CMK (cell line): Measurements from ENCODE around the gene THBS3.
A peak's percentile ranks its signal among the peaks of the same experiment; 100 is the strongest.
"Not testable (repeated sequence)": the region's sequence is repeated elsewhere in the genome, so short reads cannot be mapped to it uniquely, and the experiment has no call there.

Experiments used
- DNase-seq: peaks from one replicate; pipeline ENCODE4 v3.0.0-alpha.2; 2010; ENCODE audit warnings: low read depth

The THBS3 gene

DNA sequence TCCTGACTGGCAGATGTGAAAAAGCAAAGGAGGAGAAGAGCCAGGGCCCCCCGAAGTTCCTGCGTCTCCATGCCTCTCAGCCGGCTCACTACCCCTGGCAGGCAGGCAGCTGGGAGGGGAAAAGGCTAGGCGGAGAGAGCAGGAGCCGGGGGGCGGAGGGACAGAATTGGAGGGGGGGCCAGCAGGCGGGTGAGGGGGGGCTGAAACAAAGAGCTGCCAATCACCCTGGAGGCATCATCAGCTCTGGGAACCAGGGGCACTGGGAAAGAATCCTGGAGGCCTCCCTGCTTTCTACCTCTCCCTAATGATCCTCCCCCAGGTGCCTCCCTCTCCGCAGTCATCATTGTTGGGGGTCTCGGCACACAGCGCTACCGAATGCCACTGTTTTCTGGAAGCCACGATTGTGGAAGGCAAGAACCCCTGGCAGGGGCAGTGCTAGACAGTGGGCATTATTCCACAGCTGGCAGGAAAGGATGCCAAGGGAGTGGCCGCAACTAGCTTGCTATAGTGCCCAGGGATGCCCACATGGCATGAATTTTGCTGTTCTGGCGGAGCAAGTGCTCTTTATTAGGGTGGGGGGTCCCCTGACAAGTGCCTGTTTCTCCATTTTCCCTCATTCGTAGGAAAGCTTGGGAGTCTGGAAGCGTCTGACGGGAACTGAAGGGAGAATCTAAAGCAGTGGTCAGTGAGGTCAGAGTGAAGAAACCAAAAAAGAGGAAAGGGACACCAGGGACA is at the start of gene THBS3:
Gene THBS3, minus strand, starts transcription at position 92 of the 735 bp plus-strand sequence. Its CDS starts 21 bp downstream, at position 71.
- no peak for DNase-seq

DNA sequence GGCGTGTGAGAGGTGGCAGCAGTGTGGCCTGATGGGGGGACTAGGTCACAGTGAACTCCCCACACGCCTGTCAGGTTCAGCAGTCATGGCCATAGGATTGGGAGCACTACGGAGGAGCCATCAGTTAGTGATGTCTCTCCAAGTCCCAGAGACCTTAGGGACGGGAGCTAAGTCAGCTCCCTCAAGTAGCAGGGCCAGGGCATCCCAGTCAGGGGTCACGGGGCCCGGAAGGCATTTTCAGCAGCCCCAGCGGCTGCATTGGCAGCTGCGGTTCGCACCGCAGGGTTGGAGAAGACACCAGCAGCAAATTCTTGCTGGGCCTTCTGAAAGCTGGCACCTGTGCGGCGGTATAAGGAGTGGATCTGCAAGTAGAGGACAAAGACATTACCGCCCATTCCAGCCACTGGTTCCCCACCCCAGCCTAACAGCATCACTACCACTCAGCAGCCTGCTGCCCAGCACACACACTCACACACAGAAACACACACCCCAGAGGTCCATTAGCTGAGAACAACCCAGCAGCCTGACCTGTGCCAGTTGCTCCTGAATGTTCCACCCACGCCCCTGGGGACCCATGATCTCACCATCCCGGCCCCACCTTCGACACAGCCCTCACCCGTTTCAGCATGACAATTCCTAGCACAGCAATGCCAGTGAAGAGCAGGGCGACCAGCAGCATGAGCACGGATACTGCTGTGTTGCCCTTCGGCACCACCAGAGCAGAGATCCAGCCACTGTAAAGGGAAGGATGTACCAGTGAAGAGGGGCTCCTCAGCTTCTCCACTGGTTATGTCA is 48.6 kb upstream of the THBS3 start:
- DNase-seq = no peak

DNA sequence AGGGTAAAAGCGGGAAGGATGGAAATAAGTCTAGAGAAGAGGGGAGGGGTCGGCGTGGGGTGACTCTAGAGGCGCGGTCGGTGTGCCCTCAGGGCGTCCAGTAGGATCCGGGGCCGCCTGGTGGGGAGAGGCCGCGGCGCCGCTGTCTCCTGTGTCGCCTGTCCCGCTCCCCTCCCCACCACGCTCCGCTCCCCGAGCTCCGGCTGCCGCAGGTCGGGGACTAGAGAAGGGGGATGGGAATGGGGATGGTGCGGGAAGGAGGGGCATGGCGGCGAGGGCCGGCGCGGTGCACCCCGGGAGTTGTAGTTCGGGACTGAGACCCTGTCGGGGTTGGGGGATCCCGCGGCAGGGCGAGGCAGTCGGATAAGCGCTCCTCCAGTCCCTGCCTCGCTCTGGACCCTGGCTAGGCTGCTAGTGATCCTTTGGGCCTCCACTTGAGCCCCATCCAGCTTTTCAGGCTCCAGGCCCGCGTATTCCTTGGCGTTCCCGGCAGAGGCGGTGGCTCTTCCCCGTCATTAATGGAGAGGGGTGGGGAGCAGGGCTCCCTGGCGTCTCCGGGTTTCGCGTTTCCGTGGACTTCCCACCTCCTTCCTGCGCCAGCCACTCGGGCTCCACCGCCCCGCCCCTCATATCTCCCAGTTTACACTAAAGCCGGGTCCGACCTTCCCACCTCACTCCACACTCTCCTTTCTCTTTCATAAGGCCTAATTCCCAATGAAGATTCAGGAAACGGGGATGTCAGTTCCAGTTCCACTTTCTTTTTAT is 47.7 kb upstream of the THBS3 start, which contains the start of gene ENTREP3:
Gene ENTREP3, minus strand, starts transcription at position 241 of the 765 bp plus-strand sequence. CDS start 606 bp downstream, outside the sequence.
- DNase-seq = peak; percentile 70

DNA sequence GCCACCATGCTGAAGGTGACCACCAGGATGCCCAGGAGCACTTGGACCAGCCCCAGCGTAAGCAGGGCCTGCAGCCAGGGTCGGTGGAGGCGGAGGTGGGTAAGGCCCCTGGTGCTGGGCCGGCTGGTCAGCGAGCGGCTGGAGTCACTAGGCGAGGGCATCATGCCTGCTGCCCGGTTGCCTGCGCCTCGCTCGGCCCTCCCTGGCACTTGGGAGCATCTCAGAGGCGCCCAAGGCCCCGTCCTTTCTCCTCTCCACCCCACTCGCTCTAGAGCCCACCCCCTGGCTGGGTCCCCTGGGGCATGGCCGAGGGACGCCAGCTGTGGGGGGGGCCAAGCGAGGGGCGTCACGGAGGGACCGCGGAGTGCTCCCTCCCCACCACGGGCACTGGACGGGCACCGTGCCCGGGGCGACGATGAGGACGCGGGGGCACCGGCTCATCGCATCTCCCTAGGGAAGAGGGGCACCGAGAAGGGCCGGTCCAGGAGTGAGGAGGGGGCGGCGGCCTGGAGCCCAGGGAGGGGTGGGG is 47.1 kb upstream of the THBS3 start:
- DNase-seq = no peak

DNA sequence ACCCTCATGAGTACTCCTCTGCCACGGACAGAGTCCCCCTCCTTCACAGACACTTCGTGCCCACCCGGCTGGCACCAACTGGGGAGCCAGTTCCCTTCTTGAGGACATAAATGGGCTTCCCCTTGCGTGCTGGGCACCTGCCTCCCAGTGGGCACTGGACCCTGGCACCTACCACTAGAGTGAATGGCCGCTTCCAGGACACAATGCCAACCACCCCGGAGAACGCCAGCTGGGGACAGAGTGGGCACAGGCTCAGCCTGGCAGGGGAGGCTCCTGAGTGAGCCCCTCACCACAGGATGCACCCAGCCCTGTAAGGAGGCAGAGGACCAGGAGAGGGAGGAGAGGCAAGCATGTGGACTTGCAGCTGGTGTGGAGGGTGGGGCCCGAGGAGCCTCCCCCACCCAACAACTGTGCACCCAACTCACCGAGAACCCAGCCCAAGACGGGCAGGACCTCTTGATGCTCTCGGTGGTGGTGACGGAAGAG is 46.6 kb upstream of the THBS3 start:
- DNase-seq = no peak

DNA sequence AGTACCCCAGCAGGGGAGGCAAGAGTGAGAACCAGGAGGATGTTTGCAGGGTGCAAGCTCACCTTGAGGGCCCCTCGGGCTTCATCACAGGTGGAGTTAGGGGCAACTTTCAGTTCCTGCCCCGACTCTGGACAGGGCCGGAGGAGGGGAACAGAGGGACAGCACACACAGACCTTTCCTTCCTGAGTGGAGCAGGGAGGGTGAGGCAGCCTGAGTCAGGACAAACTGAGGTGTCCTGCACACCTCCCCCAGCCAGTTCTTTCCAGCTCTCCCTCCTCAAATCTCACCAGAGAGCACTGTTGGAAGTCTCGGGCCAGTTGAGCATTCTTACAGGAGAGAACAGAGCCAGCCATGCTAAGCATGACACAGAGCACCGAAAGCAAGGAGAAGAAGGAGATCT is 46.1 kb upstream of the THBS3 start:
- no peak for DNase-seq

DNA sequence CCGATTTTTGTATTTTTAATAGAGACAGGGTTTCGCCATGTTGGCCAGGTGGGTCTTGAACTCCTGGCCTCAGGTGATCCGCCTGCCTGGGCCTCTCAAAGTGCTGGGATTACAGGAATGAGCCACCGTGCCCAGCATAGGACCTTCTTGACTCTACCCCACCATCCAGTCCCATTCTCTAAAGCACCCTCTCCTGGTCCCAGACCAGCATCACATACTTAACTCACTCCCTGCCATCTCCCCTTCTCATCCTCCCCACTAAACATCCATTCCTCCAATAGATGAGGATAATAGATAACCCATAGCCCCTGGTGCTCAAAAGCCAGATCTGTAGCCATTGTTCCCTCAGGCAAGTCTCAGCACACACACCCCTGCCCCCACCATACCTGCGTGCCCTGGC is 45.5 kb upstream of the THBS3 start:
- DNase-seq = no peak

DNA sequence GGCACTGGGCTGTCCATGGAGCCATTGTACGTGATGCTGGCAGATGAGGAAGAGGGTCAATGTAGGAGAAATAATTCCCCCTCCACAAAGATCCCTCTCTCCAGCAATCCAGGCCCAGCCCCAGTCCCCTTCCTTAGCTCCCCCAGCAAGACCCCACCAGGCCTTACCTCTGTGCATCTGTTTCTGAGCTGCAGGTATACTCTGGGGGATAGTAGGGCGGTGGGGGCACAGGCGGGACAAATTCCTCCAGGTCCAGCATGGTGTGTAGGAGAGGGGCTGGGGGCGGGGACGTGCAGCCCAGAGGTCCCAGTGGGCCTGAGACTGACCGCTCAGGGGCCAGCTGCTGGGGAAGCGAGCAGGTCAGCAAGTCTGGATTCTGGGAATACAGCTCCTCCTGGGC is 43.9 kb upstream of the THBS3 start:
- DNase-seq = no peak

DNA sequence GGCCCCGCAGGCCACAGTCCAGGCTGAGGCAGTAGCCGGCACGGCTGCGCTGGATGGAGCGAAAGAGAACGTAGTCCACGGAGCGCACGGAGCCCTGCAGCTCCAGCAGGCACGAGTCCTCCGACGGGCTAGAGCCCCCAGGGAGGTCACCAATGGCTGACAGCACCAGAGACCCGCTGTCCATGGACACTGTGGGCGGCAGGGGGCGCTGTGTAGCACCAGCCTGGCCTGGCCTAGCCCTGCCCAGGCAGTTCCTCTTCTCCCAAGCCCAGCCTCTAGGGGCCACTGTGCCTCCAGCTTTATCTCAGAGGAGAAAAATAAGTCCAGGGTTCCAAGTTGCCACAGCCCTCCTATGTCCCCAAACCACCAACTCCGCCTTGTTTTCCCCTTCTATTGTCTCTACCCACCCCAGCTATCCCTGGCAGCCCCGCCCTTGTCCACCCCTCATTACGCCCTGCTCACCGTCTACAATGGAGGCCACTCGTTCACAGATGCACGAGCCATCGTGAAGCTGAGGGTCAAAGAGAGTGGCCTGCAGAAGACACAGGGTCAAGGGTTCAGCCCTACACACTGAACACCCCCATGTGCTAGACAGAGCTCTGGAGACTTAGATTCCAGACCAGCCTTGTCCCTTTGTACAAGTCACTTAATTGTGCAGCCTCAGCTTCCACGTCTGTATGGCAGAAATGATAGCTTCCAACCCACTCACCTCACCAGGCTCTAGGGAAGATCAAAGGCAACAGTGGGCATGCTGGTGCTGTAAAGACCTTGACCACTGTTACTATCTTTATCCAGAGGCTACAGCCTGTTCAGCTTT is 43.1 kb upstream of the THBS3 start:
- DNase-seq = peak; percentile 89

DNA sequence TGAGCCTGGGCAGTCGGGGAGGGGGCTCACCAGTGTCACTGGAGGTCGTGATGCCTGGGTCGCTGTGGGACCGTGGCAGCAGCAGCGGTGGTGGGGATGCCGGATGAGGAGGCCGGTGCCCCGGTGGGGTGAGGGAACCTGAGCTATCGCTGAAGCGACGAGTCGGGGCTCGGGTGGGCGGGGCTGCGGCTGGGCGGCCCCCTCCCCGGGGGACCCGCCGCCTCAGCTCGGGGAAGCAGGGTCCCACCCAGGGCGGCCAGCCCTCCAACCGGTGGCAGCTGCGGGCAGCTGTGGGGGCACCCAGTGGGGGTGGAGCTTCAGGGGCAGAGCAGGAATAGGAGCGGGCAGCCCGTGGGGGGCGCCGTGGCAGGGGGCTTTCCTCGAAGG is 42.5 kb upstream of the THBS3 start:
- DNase-seq = peak; percentile 79

DNA sequence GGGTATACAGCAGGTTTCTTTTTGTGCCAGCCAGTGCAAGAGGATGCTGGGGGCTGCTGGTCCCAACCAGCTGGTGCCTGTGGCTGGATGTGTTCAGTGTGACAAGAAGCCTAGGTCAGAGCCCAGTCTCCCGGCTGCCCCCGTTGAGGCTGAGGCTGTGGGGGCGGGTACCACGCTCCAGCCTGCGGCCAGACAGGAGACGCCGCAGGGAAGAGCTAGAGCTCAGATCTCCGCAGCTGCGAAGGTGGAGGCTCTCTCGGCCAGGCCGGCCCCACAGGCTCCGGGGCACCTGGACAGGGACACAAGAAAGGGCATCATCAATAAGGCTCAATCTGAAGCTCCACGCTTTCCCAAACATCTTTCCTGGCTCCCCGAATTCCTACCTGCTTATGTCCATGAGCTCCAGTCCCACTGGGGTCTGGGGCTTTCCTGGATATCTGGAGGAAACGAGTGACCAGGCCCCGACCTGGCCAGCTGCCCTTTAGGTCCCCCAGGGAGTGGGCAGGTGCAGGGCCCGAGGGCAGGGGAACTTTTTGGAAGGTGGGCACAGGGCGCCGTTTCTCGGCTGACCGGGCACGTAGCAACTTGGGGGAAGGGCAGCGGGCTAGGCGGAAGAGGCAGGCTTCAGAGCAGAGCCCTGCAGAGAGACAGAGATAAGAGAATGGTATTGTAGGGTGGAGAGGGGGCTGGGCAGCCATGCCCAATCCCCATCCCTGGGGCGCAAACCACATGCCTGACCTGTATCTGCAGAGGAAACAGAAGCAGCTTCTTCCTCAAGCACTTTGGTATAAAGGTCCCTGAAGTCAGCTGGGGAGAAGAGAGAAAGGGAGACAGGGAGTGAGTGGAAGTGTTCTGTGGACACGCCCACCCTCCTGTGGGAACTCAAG is 40.2 kb upstream of the THBS3 start:
- peak; percentile 84 for DNase-seq

DNA sequence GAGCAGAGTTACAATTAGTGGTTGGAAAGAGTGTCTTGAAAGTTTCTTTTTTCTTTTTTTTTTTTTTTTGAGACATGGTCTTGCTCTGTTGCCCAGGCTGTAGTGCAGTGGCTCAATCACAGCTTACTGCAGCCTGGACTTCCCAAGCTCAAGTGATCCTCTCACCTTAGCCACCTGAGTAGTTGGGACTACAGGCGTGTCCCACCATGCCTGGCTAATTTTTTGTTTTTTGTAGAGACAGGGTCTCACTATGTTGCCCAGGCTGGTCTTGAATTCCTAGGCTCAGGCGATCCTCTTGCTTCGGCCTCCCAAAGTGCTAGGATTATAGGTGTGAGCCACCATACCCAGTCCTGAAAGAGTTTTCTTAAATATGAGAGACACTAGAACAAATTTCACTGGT is 39.1 kb upstream of the THBS3 start:
- DNase-seq = not testable (repeated sequence)

DNA sequence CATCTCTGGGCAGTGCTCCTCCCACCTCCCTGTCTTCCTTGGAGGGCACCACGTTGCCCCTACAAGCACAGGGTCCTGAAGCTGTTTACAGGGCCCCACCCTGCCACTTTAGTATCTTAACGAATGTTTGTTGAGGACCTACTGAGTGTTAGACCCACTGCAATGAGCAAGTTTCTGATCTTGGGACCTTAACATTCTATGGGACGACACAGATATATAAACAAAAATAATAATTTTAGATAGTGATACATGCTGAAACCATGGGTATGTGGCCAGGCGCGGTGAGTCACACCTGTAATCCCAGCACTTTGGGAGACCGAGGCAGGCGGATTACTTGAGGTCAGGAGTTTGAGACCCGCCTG is 37.4 kb upstream of the THBS3 start:
- no peak for DNase-seq

DNA sequence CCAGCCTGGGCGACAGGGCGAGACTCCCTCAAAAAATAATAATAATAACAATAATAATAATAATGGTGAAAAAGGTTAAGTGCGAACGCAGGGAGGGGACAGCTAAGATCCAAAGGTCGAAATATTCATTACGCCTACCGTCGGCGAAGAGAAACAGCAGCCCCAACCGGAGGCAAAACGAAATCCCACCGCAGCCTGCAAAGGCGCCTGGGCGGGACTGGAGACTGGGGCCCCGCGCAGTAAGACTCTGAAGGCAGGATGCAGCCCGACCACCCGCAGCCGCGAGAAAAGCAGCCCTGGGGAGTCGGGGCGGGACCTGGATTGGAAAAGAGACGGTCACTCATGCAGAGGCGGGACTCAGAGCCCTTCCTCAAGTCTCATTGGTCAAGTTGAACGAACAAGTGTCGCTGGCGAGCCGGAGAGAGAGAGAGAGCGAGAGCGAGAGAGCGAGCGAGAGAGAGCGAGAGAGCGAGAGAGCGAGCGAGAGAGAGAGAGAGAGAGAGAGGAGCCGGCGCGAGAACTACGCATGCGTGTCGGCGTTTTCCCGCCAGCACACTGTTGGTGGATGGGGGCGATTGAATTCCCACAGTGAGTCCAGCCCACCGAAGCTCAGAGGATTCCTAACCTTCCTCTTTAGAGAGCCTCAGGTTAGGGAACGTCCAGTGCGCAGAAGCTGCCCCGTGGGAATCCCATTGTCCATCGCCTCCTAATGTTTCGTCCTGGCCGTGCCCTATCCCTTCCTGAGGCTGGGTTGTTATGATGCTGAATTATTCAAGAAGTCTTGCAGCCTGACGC is 36.9 kb upstream of the THBS3 start:
- DNase-seq = peak; percentile 99

DNA sequence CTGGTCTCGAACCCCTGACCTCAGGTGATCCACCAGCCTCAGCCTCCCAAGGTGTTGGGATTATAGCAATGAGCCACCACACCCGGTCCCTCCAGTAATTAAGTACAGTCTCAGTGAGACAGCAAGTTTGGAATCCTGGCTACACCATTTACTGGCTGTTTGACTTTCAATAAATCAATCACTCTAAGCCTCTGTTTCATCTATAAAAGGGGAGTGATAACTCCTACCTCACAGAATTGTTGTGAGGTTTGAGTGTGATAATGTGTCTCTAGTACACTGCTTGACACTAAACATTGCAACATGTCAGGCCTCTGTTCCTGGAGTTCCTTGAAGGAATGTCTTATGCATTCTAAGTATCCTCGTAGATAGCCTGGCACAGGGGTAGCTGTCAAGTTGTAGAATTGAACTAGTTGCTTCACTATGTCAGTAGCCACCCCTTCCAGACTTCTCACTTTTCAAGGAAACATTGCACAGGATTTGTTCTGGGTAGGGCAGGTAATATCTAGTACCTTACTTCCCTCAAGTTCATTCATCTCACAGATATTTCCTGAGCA is 35.2 kb upstream of the THBS3 start:
- no peak for DNase-seq

DNA sequence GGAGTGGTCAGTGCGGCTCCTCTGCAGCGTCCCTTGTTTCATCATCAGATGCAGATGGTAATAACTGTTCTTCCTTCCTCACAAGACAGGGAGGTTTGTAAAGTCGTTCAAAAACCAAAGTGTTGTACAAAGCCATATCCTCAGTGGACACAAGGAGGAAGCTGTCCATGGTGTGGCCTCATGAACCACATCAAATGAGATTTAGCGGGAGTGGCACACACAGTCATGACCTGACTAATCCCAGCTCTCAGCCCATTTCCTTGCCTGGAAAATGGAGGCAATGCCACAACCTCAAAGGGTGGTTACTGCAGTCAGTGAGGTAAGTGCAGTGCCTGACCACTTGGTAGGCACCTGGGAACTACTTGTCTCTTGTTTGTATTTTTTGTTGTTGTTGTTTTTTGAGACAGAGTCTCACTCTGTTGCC is 34.2 kb upstream of the THBS3 start:
- DNase-seq = no peak

DNA sequence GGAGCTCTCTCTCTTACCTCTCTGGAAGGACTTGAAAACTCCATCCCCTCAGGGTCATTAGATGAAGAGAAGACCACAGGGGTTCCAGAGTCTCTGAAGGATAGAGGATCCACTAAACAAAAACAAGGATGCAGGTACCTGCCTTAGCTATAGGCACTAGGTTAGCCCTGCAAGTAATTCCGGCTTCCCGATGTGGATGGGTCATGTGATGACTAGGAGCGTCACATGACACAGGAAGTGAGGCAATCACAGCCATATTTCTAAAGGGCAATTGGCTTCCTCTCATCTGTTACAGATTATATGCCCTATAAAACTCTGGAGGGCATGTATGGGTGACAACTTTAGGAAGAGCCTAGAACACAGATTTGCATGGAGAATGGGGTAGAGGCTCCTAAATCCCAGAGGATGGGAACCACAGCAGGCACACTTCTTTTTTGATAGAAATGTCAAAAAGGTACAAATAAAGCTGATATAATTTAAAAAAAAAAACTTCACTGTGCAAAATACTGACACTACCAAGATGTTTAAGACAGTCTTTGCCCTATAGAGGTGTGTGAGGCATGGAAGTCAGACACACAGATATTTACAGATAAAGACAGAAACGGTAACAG is 33.5 kb upstream of the THBS3 start:
- DNase-seq = no peak

DNA sequence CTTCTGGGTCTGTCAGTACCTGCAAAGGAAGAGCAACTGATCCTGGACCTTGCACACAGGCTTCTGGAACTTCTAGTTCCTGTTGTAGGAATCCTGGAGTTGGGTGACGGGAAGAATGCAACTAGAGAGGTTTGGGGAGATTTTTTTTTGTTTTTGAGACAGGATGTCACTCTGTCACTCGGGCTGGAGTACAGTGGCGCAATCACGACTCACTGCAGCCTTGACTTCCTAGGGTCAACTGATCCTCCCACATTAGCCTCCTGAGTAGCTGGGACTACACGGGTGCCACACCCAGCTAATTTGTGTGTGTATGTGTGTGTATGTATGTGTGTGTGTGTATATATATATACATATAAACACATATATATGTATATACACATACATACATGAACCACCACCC is 28.8 kb upstream of the THBS3 start:
- DNase-seq = no peak

DNA sequence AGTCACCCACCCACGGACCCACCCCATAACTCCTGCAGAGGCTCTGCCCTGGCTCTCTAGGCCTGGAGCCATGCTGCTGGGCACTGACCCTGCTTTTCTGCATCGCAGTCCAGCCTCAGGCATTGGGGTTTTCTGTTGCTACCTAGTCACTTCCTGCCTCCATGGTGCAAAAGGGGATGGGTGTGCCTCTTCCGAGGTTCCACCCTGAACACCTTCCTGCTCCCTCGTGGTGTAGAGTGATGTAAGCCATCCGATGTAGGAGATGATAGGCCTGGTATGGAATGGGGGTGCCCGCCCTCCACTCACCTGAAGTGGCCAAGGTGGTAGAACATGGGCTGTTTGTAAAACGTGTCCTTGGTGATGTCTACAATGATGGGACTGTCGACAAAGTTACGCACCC is 27.7 kb upstream of the THBS3 start:
- not testable (repeated sequence) for DNase-seq
